B cell (primary cell): ENCODE measurements around the gene MYOD1. TPM values are rescaled to one million over a fixed set of nuclear protein-coding genes. Genes with fewer than 3 reads are reported as not detected.

Experiments
- ATAC-seq: fragments of 200-7000 bp; cut with Tn5 transposase; one replicate; pipeline ENCODE4 v1.10.0; 2021; ENCODE audit warnings: low read depth, mild to moderate bottlenecking, moderate number of reproducible peaks, moderate library complexity
- CTCF ChIA-PET: fragments of 350-600 bp; sonication (Branson Sonifier 250); formaldehyde crosslinking; loops from one replicate; lab custom pipeline; 2021; ENCODE audit warnings: antibody characterized with exemption, inconsistent platforms; lab: Charles Lee
- POLR2A ChIA-PET: fragments of 350-600 bp; sonication (Branson Sonifier 250); formaldehyde crosslinking; loops from one replicate; lab custom pipeline; 2021; ENCODE audit warnings: antibody characterized with exemption; lab: Charles Lee
- DNase-seq: peaks from one replicate; pipeline ENCODE4 v3.0.0; 2013
- H2AFZ ChIP-seq: 2 replicates; pipeline ENCODE4 v1.6.1; 2012; ENCODE audit warnings: mild to moderate bottlenecking, low read depth, low read length; ENCODE audit not compliant: insufficient read depth, poor library complexity, severe bottlenecking
- H3K27ac ChIP-seq, 2 donors: 1 replicate in 1 of 2; 2 replicates in 1 of 2; pipeline ENCODE4 v1.5.1; 2012 to 2013; ENCODE audit warnings: low read length in 2 of 2, mild to moderate bottlenecking in 2 of 2, moderate library complexity in 1 of 2
- H3K27me3 ChIP-seq, 4 experiments: fragments of 200-600 bp in 1 of 4; sonication (generic) in 1 of 4; replicated peaks in 1 of 4; 1 replicate in 2 of 4; 2 replicates in 2 of 4; pipeline versions ENCODE4 v1.6.1 to v1.7.0; 2013 to 2016; ENCODE audit warnings: low read length in 3 of 4, mild to moderate bottlenecking in 2 of 4, mixed read lengths in 1 of 4, moderate library complexity in 1 of 4; ENCODE audit not compliant: insufficient read depth in 4 of 4, control insufficient read depth in 3 of 4; ENCODE audit errors: control extremely low read depth in 1 of 4
- H3K36me3 ChIP-seq, 2 experiments: replicated peaks in 1 of 2; 1 replicate in 1 of 2; 2 replicates in 1 of 2; pipeline versions ENCODE4 v1.6.1 to v1.7.1; 2013; ENCODE audit warnings: low read length in 1 of 2; ENCODE audit not compliant: insufficient read depth in 2 of 2, control insufficient read depth in 1 of 2; ENCODE audit errors: control extremely low read depth in 1 of 2, extremely low read depth in 1 of 2
- H3K4me1 ChIP-seq, 2 donors: fragments of 200-600 bp in 1 of 2; sonication (generic) in 1 of 2; 1 replicate in 1 of 2; 2 replicates in 1 of 2; pipeline versions ENCODE4 v1.5.1 to v1.6.1; 2013 to 2017; ENCODE audit warnings: low read length in 2 of 2; ENCODE audit not compliant: control insufficient read depth in 2 of 2, insufficient read depth in 2 of 2
- H3K4me2 ChIP-seq: replicated peaks from 2 replicates; pipeline ENCODE3; 2012; ENCODE audit warnings: mild to moderate bottlenecking, low read depth, low read length; ENCODE audit not compliant: poor library complexity, severe bottlenecking
- H3K4me3 ChIP-seq, 5 experiments: fragments of 200-600 bp in 1 of 5; sonication (generic) in 1 of 5; 1 replicate in 3 of 5; 2 replicates in 2 of 5; pipeline versions ENCODE4 v1.5.1 to v1.7.0; 2011 to 2016; ENCODE audit warnings: low read length in 4 of 5, mild to moderate bottlenecking in 4 of 5, low read depth in 2 of 5, control low read depth in 1 of 5, moderate library complexity in 1 of 5; ENCODE audit not compliant: insufficient read depth in 1 of 5; ENCODE audit errors: control extremely low read depth in 1 of 5, extremely low read depth in 1 of 5
- H3K79me2 ChIP-seq: fragments of 200-600 bp; sonication (generic); one replicate; pipeline ENCODE4 v1.6.0; 2016; ENCODE audit warnings: low read length; ENCODE audit not compliant: control insufficient read depth, insufficient read depth
- H3K9ac ChIP-seq: fragments of 200-600 bp; sonication (generic); 2 replicates; pipeline ENCODE4 v1.6.1; 2017; ENCODE audit warnings: mild to moderate bottlenecking, low read length, moderate library complexity
- H3K9me3 ChIP-seq, 3 donors: one replicate each; pipeline versions ENCODE4 v1.6.1 to v1.7.1; 2013; ENCODE audit warnings: low read length in 2 of 3; ENCODE audit not compliant: control insufficient read depth in 2 of 3, insufficient read depth in 1 of 3; ENCODE audit errors: control extremely low read depth in 1 of 3
- H4K20me1 ChIP-seq: 2 replicates; pipeline ENCODE4 v1.6.0; 2012; ENCODE audit warnings: mild to moderate bottlenecking, low read length; ENCODE audit not compliant: insufficient read depth, control insufficient read depth, poor library complexity, severe bottlenecking
- H3K27ac Mint-ChIP-seq: one replicate; pipeline ENCODE4 v1.8.0; 2021; ENCODE audit warnings: mixed read lengths
- H3K27me3 Mint-ChIP-seq: one replicate; pipeline ENCODE4 v1.8.0; 2021; ENCODE audit warnings: mixed read lengths
- H3K4me1 Mint-ChIP-seq: one replicate; pipeline ENCODE4 v1.8.0; 2021; ENCODE audit warnings: mixed read lengths
- H3K4me3 Mint-ChIP-seq: one replicate; pipeline ENCODE4 v1.8.0; 2021; ENCODE audit warnings: mixed read lengths
- H3K9me3 Mint-ChIP-seq: one replicate; pipeline ENCODE4 v1.8.0; 2022; ENCODE audit warnings: mixed read lengths; ENCODE audit not compliant: insufficient read depth
- CTCF ChIP-seq: fragments of 200-600 bp; IDR thresholded peaks from one replicate; pipeline ENCODE4 v1.8.0; 2022; ENCODE audit warnings: antibody characterized with exemption, mild to moderate bottlenecking
- EZH2 ChIP-seq: IDR thresholded peaks from 2 replicates; pipeline ENCODE4 v1.6.1; 2012; ENCODE audit warnings: borderline replicate concordance, low read depth, mild to moderate bottlenecking, moderate library complexity, low read length; ENCODE audit not compliant: insufficient read depth, poor library complexity, severe bottlenecking
- WGBS: methylation state at CpG from one replicate; pipeline ENCODE4 v1.1.5; 2013; ENCODE audit warnings: missing lambda C conversion rate; ENCODE audit not compliant: insufficient coverage; 5-methylcytosine and 5-hydroxymethylcytosine counted together
- intact Hi-C: fragments of 100-400 bp; cut with micrococcal nuclease; formaldehyde crosslinking; loops from one replicate; pipeline ENCODE4 v1.10.0; 2022
- polyA plus RNA-seq: library from polyadenylated mRNA; depleted of rRNA; stranded (reverse); fragments of >200 nt; gene quantifications from 2 replicates; pipeline ENCODE4 v1.2.3, GENCODE V29; 2012
- total RNA-seq, 2 donors: library from RNA; stranded (reverse); fragments of 120-200 nt in 1 of 2; gene quantifications; 1 replicate in 1 of 2; 2 replicates in 1 of 2; pipeline versions ENCODE4 v1.2.3 to v1.2.4, GENCODE V29; 2013 to 2022

Gene MYOD1
- total and polyA plus RNA-seq, 2 donors (not counting 1 experiment from before 2014, with no cell fraction given) = not detected

- H3K4me1 Mint-ChIP-seq = no peaks in the 10 kb centered on the region
- ATAC-seq (no peak), DNase-seq (no peak)
- Histone ChIP-seq H3K27ac (no peak overlapping the region), H3K36me3 (no peaks in the 10 kb centered on the region), H3K9ac (no peak overlapping the region), H3K4me1 (no peaks in the 10 kb centered on the region), H4K20me1 (no peaks in the 10 kb centered on the region), H3K79me2 (no peaks in the 10 kb centered on the region), H3K4me3 (no peak overlapping the region), H3K4me2 (no peak overlapping the region), H2AFZ (no peak overlapping the region), H3K9me3 (no peaks in the 10 kb centered on the region), H3K27me3 (no peaks in the 10 kb centered on the region)
- no peak overlapping the region for H3K27ac Mint-ChIP-seq
- TF ChIP-seq EZH2 (no peak), CTCF (no peak)
- ChIA-PET CTCF (no interaction called here), POLR2A (no interaction called here)
- no peak overlapping the region for H3K4me3 Mint-ChIP-seq
- WGBS = 55% methylated on average over 3 of the region's 3 CpGs
- peaks cover 13% of the 10 kb centered on the region for H3K27me3 Mint-ChIP-seq
- intact Hi-C loops = no loop called here
- no peaks in the 10 kb centered on the region for H3K9me3 Mint-ChIP-seq
These were observed 44.3 kb downstream of the MYOD1 start for GRCh38 chr11:17763703-17764102.

GRCh38 chr11:17764446-17765218, 45.3 kb downstream of the MYOD1 start:
- ChIA-PET POLR2A (no interaction called here), CTCF (no interaction called here)
- intact Hi-C loops = no loop called here
- Histone ChIP-seq H3K79me2 (no peaks in the 10 kb centered on the region), H3K9me3 (no peaks in the 10 kb centered on the region), H3K4me2 (no peak overlapping the region), H2AFZ (no peak overlapping the region), H3K27me3 (no peaks in the 10 kb centered on the region), H3K9ac (no peak overlapping the region), H4K20me1 (no peaks in the 10 kb centered on the region), H3K27ac (no peak overlapping the region), H3K36me3 (no peaks in the 10 kb centered on the region), H3K4me3 (no peak overlapping the region), H3K4me1 (no peaks in the 10 kb centered on the region)
- no peaks in the 10 kb centered on the region for H3K9me3 Mint-ChIP-seq
- no peak for TF ChIP-seq EZH2
- TF ChIP-seq CTCF = no peak
- H3K4me1 Mint-ChIP-seq = no peaks in the 10 kb centered on the region
- ATAC-seq (no peak), DNase-seq (no peak)
- no peak overlapping the region for H3K27ac Mint-ChIP-seq
- H3K27me3 Mint-ChIP-seq = peaks cover 13% of the 10 kb centered on the region
- no peak overlapping the region for H3K4me3 Mint-ChIP-seq
- 82% methylated on average over 19 of the region's 19 CpGs for WGBS
